Activated T-cell treated with anti-CD3 and anti-CD28 coated beads, Interleukin-2, amount 50 U/mL, for 24 hours (primary cell): ENCODE results near the gene AP2M1.
A peak's percentile ranks its signal among the peaks of the same experiment; 100 is the strongest.

ENCODE experiments used
- DNase-seq: peaks from one replicate; pipeline ENCODE4 v3.0.0-alpha.2; 2020
- H3K27ac Mint-ChIP-seq: 2 replicates; pipeline ENCODE4 v1.8.0; 2020; ENCODE audit warnings: mild to moderate bottlenecking, mixed read lengths
- H3K27me3 Mint-ChIP-seq: 2 replicates; pipeline ENCODE4 v1.8.0; 2020; ENCODE audit warnings: mixed read lengths
- H3K36me3 Mint-ChIP-seq: 2 replicates; pipeline ENCODE4 v1.8.0; 2020; ENCODE audit warnings: low read depth, mixed read lengths
- H3K4me1 Mint-ChIP-seq: 2 replicates; pipeline ENCODE4 v1.8.0; 2020; ENCODE audit warnings: low read depth, mixed read lengths
- H3K4me3 Mint-ChIP-seq: 2 replicates; pipeline ENCODE4 v1.8.0; 2020; ENCODE audit warnings: mild to moderate bottlenecking, moderate library complexity, mixed read lengths
- H3K9me3 Mint-ChIP-seq: 2 replicates; pipeline ENCODE4 v1.8.0; 2020; ENCODE audit warnings: mixed read lengths

The AP2M1 gene

GRCh38 chr3:184209146-184209923 lies 34.7 kb downstream of the AP2M1 start:
- Mint-ChIP-seq H3K36me3 (no peaks in the 10 kb centered on the region), H3K27ac (no peak overlapping the region)

GRCh38 chr3:184211297-184211696 lies 36.6 kb downstream of the AP2M1 start:
- Mint-ChIP-seq H3K27ac (no peak overlapping the region), H3K4me1 (no peaks in the 10 kb centered on the region), H3K27me3 (peaks cover 18% of the 10 kb centered on the region), H3K9me3 (no peaks in the 10 kb centered on the region), H3K4me3 (no peak overlapping the region), H3K36me3 (no peaks in the 10 kb centered on the region)
- no peak for DNase-seq

More at GRCh38 chr3:184209146-184209923, 34.7 kb downstream of the AP2M1 start:
- Mint-ChIP-seq H3K27me3 (peaks cover 17% of the 10 kb centered on the region), H3K4me3 (no peak overlapping the region), H3K4me1 (no peaks in the 10 kb centered on the region), H3K9me3 (no peaks in the 10 kb centered on the region)
- DNase-seq: no peak

- Mint-ChIP-seq H3K9me3 (no peaks in the 10 kb centered on the region), H3K36me3 (no peaks in the 10 kb centered on the region), H3K4me3 (no peak overlapping the region), H3K27ac (no peak overlapping the region), H3K4me1 (no peaks in the 10 kb centered on the region), H3K27me3 (peaks cover 13% of the 10 kb centered on the region)
- no peak for DNase-seq
Measured at GRCh38 chr3:184211718-184212117, 37.1 kb downstream of the AP2M1 start.

- no peaks in the 10 kb centered on the region for H3K9me3 Mint-ChIP-seq
Measured at GRCh38 chr3:184218814-184219213, 44.2 kb downstream of the AP2M1 start.

GRCh38 chr3:184222521-184222920 lies 47.9 kb downstream of the AP2M1 start:
- H3K36me3 Mint-ChIP-seq: no peaks in the 10 kb centered on the region
- H3K27me3 Mint-ChIP-seq: peaks cover 32% of the 10 kb centered on the region
- H3K4me3 Mint-ChIP-seq: no peak overlapping the region
- H3K4me1 Mint-ChIP-seq: no peaks in the 10 kb centered on the region
- H3K9me3 Mint-ChIP-seq: no peaks in the 10 kb centered on the region
- DNase-seq: no peak
- no peak overlapping the region for H3K27ac Mint-ChIP-seq

More at GRCh38 chr3:184218814-184219213, 44.2 kb downstream of the AP2M1 start:
- DNase-seq: no peak
- H3K27ac Mint-ChIP-seq: no peak overlapping the region
- no peaks in the 10 kb centered on the region for H3K36me3 Mint-ChIP-seq
- peaks cover 20% of the 10 kb centered on the region for H3K27me3 Mint-ChIP-seq
- no peak overlapping the region for H3K4me3 Mint-ChIP-seq
- no peaks in the 10 kb centered on the region for H3K4me1 Mint-ChIP-seq

- Mint-ChIP-seq H3K4me1 (peaks cover 2% of the 10 kb centered on the region), H3K36me3 (no peaks in the 10 kb centered on the region), H3K27me3 (peaks cover 44% of the 10 kb centered on the region), H3K4me3 (no peak overlapping the region), H3K27ac (no peak overlapping the region), H3K9me3 (no peaks in the 10 kb centered on the region)
- no peak for DNase-seq
Measured at GRCh38 chr3:184223946-184224345, 49.3 kb downstream of the AP2M1 start.

GRCh38 chr3:184227481-184227935 lies 52.9 kb downstream of the AP2M1 start:
- H3K4me3 Mint-ChIP-seq: no peak overlapping the region
- H3K27ac Mint-ChIP-seq: no peak overlapping the region
- H3K9me3 Mint-ChIP-seq: no peaks in the 10 kb centered on the region
- H3K36me3 Mint-ChIP-seq: no peaks in the 10 kb centered on the region
- peaks cover 7% of the 10 kb centered on the region for H3K4me1 Mint-ChIP-seq
- peak; percentile 66 for DNase-seq
- H3K27me3 Mint-ChIP-seq: peaks cover 58% of the 10 kb centered on the region

- H3K9me3 Mint-ChIP-seq: no peaks in the 10 kb centered on the region
- peaks cover 67% of the 10 kb centered on the region for H3K27me3 Mint-ChIP-seq
- H3K36me3 Mint-ChIP-seq: no peaks in the 10 kb centered on the region
- peaks cover 7% of the 10 kb centered on the region for H3K4me1 Mint-ChIP-seq
- no peak overlapping the region for H3K27ac Mint-ChIP-seq
- peak overlapping the region; percentile 38 for H3K4me3 Mint-ChIP-seq
- no peak for DNase-seq
Measured at GRCh38 chr3:184228376-184229137, 53.9 kb downstream of the AP2M1 start.

- peaks cover 71% of the 10 kb centered on the region for H3K27me3 Mint-ChIP-seq
- no peaks in the 10 kb centered on the region for H3K36me3 Mint-ChIP-seq
- H3K9me3 Mint-ChIP-seq: no peaks in the 10 kb centered on the region
- peak; percentile 83 for DNase-seq
- peaks cover 7% of the 10 kb centered on the region for H3K4me1 Mint-ChIP-seq
- no peak within 1 kb of the TSS for H3K27ac Mint-ChIP-seq
- peak within 1 kb of the TSS; percentile 61 for H3K4me3 Mint-ChIP-seq
Measured at GRCh38 chr3:184229394-184230080, 54.9 kb downstream of the AP2M1 start, which contains the start of gene VWA5B2. TSS of gene VWA5B2 (plus strand) at chr3:184229585. CDS start at chr3:184230529, 944 bp downstream.

- Mint-ChIP-seq H3K4me3 (peak overlapping the region; percentile 61), H3K27ac (no peak overlapping the region), H3K36me3 (no peaks in the 10 kb centered on the region), H3K9me3 (no peaks in the 10 kb centered on the region), H3K27me3 (peaks cover 69% of the 10 kb centered on the region), H3K4me1 (peaks cover 7% of the 10 kb centered on the region)
- no peak for DNase-seq
Measured at GRCh38 chr3:184230081-184230602, 55.5 kb downstream of the AP2M1 start.

- Mint-ChIP-seq H3K4me3 (peak overlapping the region; percentile 67), H3K27ac (no peak overlapping the region), H3K27me3 (peaks cover 65% of the 10 kb centered on the region), H3K36me3 (no peaks in the 10 kb centered on the region), H3K9me3 (no peaks in the 10 kb centered on the region), H3K4me1 (peaks cover 7% of the 10 kb centered on the region)
- no peak for DNase-seq
Measured at GRCh38 chr3:184230603-184231528, 56.2 kb downstream of the AP2M1 start.

- Mint-ChIP-seq H3K4me1 (peaks cover 7% of the 10 kb centered on the region), H3K9me3 (no peaks in the 10 kb centered on the region), H3K36me3 (no peaks in the 10 kb centered on the region), H3K27ac (no peak overlapping the region), H3K27me3 (peaks cover 59% of the 10 kb centered on the region), H3K4me3 (peak overlapping the region; percentile 67)
- DNase-seq: no peak
Measured at GRCh38 chr3:184231671-184232070, 57.0 kb downstream of the AP2M1 start.

GRCh38 chr3:184233127-184233843 lies 58.6 kb downstream of the AP2M1 start:
- peaks cover 7% of the 10 kb centered on the region for H3K4me1 Mint-ChIP-seq

More at GRCh38 chr3:184233127-184233843, 58.6 kb downstream of the AP2M1 start:
- Mint-ChIP-seq H3K36me3 (no peaks in the 10 kb centered on the region), H3K9me3 (no peaks in the 10 kb centered on the region), H3K27ac (no peak overlapping the region), H3K27me3 (peaks cover 45% of the 10 kb centered on the region), H3K4me3 (no peak overlapping the region)
- no peak for DNase-seq
